H1 (cell line): ENCODE measurements around the gene NELFCD.

Source experiments
- BRCA1 ChIP-seq: IDR thresholded peaks from 2 replicates; pipeline ENCODE4 v1.6.1; 2012; ENCODE audit warnings: low read depth, low read length, improper control_type of control experiment
- CBX5 ChIP-seq: fragments of 300-800, 300-1000 bp; sonication (generic); IDR thresholded peaks from 2 replicates; pipeline ENCODE4 v1.7.1; 2016; ENCODE audit warnings: antibody characterized with exemption, low read length, low read depth
- CTCF ChIP-seq, 3 experiments: IDR thresholded peaks; 1 replicate in 2 of 3; 2 replicates in 1 of 3; pipeline versions ENCODE4 v1.5.1 to v1.6.1; 2011; ENCODE audit warnings: low read length in 3 of 3, mild to moderate bottlenecking in 3 of 3, inconsistent platforms in 2 of 3, low read depth in 1 of 3, moderate library complexity in 1 of 3; ENCODE audit not compliant: insufficient read depth in 1 of 3; ENCODE audit errors: control extremely low read depth in 1 of 3
- E2F6 ChIP-seq: IDR thresholded peaks from 2 replicates; pipeline ENCODE4 v1.6.1; 2012; ENCODE audit warnings: inconsistent platforms
- EGR1 ChIP-seq: IDR thresholded peaks from 2 replicates; pipeline ENCODE4 v1.6.1; 2011; ENCODE audit warnings: low read depth, low read length, borderline replicate concordance
- EZH2 ChIP-seq: fragments of 200-600 bp; sonication (generic); IDR thresholded peaks from 2 replicates; pipeline ENCODE4 v1.7.1; 2012; ENCODE audit warnings: low read depth, mild to moderate bottlenecking, moderate library complexity, low read length, inconsistent platforms; ENCODE audit not compliant: severe bottlenecking
- KDM1A ChIP-seq: fragments of 200-600, 300-600 bp; sonication (generic); IDR thresholded peaks from 2 replicates; pipeline ENCODE4 v1.7.1; 2016; ENCODE audit warnings: mild to moderate bottlenecking, low read length, borderline replicate concordance
- NRF1 ChIP-seq: IDR thresholded peaks from 2 replicates; pipeline ENCODE4 v1.6.1; 2011; ENCODE audit warnings: mild to moderate bottlenecking, low read depth, low read length, improper control_type of control experiment
- PHF8 ChIP-seq: fragments of 200-600 bp; sonication (generic); conservative IDR thresholded peaks from 2 replicates; pipeline ENCODE4 v1.7.1; 2012; ENCODE audit warnings: low read depth, mild to moderate bottlenecking, inconsistent platforms, low read length, moderate library complexity
- POLR2AphosphoS5 ChIP-seq: IDR thresholded peaks from 2 replicates; pipeline ENCODE4 v1.6.1; 2011; ENCODE audit warnings: low read depth, low read length
- RFX5 ChIP-seq: IDR thresholded peaks from 2 replicates; pipeline ENCODE4 v1.6.1; 2011; ENCODE audit warnings: low read depth, low read length, improper control_type of control experiment, borderline replicate concordance
- RNF2 ChIP-seq: fragments of 200-900, 300-1000 bp; sonication (generic); IDR thresholded peaks from 2 replicates; pipeline ENCODE4 v1.7.1; 2016; ENCODE audit warnings: borderline replicate concordance, low read depth, mild to moderate bottlenecking, antibody characterized with exemption, low read length; ENCODE audit not compliant: poor library complexity, severe bottlenecking; ENCODE audit errors: missing control alignments
- TAF1 ChIP-seq: IDR thresholded peaks from 2 replicates; pipeline ENCODE4 v1.6.1; 2011; ENCODE audit warnings: mild to moderate bottlenecking, low read depth, low read length
- ZNF274 ChIP-seq: IDR thresholded peaks from 2 replicates; pipeline ENCODE4 v1.7.0; 2012; ENCODE audit warnings: low read length, borderline replicate concordance; ENCODE audit errors: extremely low read depth

- no peak for TF ChIP-seq CTCF (IDR thresholded peaks at IDR 0.05; ENCODE audit: control extremely low read depth in 1 of 3, insufficient read depth in 1 of 3, low read depth in 1 of 3, low read length in 3 of 3)
- TF ChIP-seq EZH2: no peak
- TF ChIP-seq RNF2: no peak
- TF ChIP-seq RFX5: no peak
- no peak for TF ChIP-seq NRF1
- TF ChIP-seq POLR2AphosphoS5: no peak
- TF ChIP-seq TAF1: no peak
- no peak for TF ChIP-seq EGR1
- TF ChIP-seq ZNF274: no peak
- no peak for TF ChIP-seq E2F6
- TF ChIP-seq BRCA1: no peak
- no peak for TF ChIP-seq PHF8
- no peak for TF ChIP-seq CBX5
- TF ChIP-seq KDM1A: no peak
Observed at GRCh38 chr20:58992911-58993310, 11.9 kb downstream of the NELFCD start.
